SK-N-MC (cell line): ENCODE data around the gene FCER2.

Experiments
- EZH2 ChIP-seq: fragments of 200-600 bp; sonication (generic); IDR thresholded peaks from one replicate; pipeline ENCODE4 v1.6.1; 2017; ENCODE audit warnings: antibody characterized with exemption
- FOXP2 ChIP-seq: optimal IDR thresholded peaks from 2 replicates; pipeline ENCODE3; 2011; ENCODE audit warnings: mild to moderate bottlenecking, moderate library complexity; ENCODE audit not compliant: insufficient read depth; ENCODE audit errors: extremely low read length, control extremely low read depth
- POLR2AphosphoS5 ChIP-seq: IDR thresholded peaks from 2 replicates; pipeline ENCODE4 v1.6.1; 2012; ENCODE audit warnings: mild to moderate bottlenecking, low read depth, low read length, borderline replicate concordance

- TF ChIP-seq EZH2 = no peak
- TF ChIP-seq FOXP2 = no peak
- peak; percentile 21; the same call in 1 of the 2 replicates for TF ChIP-seq POLR2AphosphoS5
These were observed 16.1 kb downstream of the FCER2 start for GRCh38 chr19:7685546-7686445.
